OCI-LY1 (cell line): ENCODE data around the gene GTPBP1.

Source experiments
- EZH2 ChIP-seq: fragments of 200-600 bp; sonication (generic), shearing (Covaris generic); IDR thresholded peaks from 2 replicates; pipeline ENCODE4 v1.8.0; 2017; ENCODE audit warnings: borderline replicate concordance, mixed run types, mild to moderate bottlenecking, antibody characterized with exemption, low read length, moderate library complexity, mixed read lengths
- TF ChIP-seq, protein P1 (sequence below): fragments of 200-600 bp; sonication (generic), shearing (Covaris generic); IDR thresholded peaks from 2 replicates; pipeline ENCODE4 v1.5.1; 2017; ENCODE audit warnings: mild to moderate bottlenecking, antibody characterized with exemption, low read length, moderate library complexity, mixed read lengths

DNA sequence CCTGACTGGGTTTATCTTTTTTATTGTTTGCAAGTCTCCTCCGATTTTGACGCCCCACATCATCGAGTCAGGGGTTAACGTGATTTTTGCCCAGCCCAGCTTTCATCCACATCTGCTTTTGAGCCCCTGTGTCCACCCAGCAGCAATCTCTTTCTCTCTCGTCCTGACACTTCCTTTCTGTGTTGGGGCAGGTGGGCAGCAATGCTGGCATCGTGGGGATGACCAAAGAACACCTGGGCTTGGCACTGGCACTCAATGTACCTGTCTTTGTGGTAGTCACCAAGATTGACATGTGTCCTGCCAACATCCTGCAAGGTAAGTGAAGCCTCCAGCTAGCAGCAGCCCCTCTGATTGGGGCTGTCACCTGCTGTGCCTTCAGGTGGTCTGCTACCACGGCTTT is 15.8 kb downstream of the GTPBP1 start:
- TF ChIP-seq, protein P1, sequence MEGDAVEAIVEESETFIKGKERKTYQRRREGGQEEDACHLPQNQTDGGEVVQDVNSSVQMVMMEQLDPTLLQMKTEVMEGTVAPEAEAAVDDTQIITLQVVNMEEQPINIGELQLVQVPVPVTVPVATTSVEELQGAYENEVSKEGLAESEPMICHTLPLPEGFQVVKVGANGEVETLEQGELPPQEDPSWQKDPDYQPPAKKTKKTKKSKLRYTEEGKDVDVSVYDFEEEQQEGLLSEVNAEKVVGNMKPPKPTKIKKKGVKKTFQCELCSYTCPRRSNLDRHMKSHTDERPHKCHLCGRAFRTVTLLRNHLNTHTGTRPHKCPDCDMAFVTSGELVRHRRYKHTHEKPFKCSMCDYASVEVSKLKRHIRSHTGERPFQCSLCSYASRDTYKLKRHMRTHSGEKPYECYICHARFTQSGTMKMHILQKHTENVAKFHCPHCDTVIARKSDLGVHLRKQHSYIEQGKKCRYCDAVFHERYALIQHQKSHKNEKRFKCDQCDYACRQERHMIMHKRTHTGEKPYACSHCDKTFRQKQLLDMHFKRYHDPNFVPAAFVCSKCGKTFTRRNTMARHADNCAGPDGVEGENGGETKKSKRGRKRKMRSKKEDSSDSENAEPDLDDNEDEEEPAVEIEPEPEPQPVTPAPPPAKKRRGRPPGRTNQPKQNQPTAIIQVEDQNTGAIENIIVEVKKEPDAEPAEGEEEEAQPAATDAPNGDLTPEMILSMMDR, result no peak
- no peak for TF ChIP-seq EZH2
